Mucosa of gallbladder (tissue), 1 donor: ENCODE results near the gene CETP. TPM values are rescaled to one million over a fixed set of nuclear protein-coding genes. Genes with fewer than 3 reads are reported as not detected.

Experiments used
- DNase-seq: peaks from one replicate; pipeline ENCODE4 v3.0.0-alpha.2; 2020; ENCODE audit warnings: low spot score
- total RNA-seq: library from RNA; stranded (reverse); gene quantifications from one replicate; pipeline ENCODE4 v1.2.1, GENCODE V29; 2021
- donor health status: DM: no; HTN: no; CAD: no.

CETP gene
- 0.26 TPM for total RNA-seq

- DNase-seq = no peak
Measured at GRCh38 chr16:56961851-56962281, at the start of gene CETP. Gene CETP (plus strand): TSS chr16:56961950. CDS start chr16:56961980, 30 bp downstream.

GRCh38 chr16:56912746-56913708 lies 48.7 kb upstream of the CETP start:
- DNase-seq = no peak

GRCh38 chr16:56914896-56915295 lies 46.9 kb upstream of the CETP start:
- DNase-seq = no peak

- no peak for DNase-seq
Measured at GRCh38 chr16:56915336-56916119, 46.2 kb upstream of the CETP start.

- DNase-seq = no peak
Measured at GRCh38 chr16:56916571-56917403, 45.0 kb upstream of the CETP start.

- no peak for DNase-seq
Measured at GRCh38 chr16:56918467-56919012, 43.2 kb upstream of the CETP start.

GRCh38 chr16:56919099-56919800 lies 42.5 kb upstream of the CETP start:
- DNase-seq = no peak

- no peak for DNase-seq
Measured at GRCh38 chr16:56921571-56921970, 40.2 kb upstream of the CETP start.

GRCh38 chr16:56923481-56924091 lies 38.2 kb upstream of the CETP start:
- DNase-seq = no peak

GRCh38 chr16:56927471-56927870 lies 34.3 kb upstream of the CETP start:
- no peak for DNase-seq

- no peak for DNase-seq
Measured at GRCh38 chr16:56929639-56930038, 32.1 kb upstream of the CETP start.

- DNase-seq = no peak
Measured at GRCh38 chr16:56930486-56931270, 31.1 kb upstream of the CETP start.

GRCh38 chr16:56931271-56931891 lies 30.4 kb upstream of the CETP start:
- no peak for DNase-seq

- DNase-seq = peak; percentile 99
Measured at GRCh38 chr16:56931892-56932720, 29.6 kb upstream of the CETP start, which contains the start of gene HERPUD1. Gene HERPUD1 (plus strand): TSS chr16:56932142. CDS start chr16:56932245, 103 bp downstream.

GRCh38 chr16:56932721-56933619 lies 28.8 kb upstream of the CETP start:
- peak; percentile 89 for DNase-seq

GRCh38 chr16:56933828-56934598 lies 27.7 kb upstream of the CETP start:
- DNase-seq = no peak
